ENCODE data around the gene CCDC47. TPM values are rescaled to one million over a fixed set of nuclear protein-coding genes. Genes with fewer than 3 reads are reported as not detected.

Gene CCDC47
- total RNA-seq, 1 experiment from 2014 or later: 79.4 TPM

DNA sequence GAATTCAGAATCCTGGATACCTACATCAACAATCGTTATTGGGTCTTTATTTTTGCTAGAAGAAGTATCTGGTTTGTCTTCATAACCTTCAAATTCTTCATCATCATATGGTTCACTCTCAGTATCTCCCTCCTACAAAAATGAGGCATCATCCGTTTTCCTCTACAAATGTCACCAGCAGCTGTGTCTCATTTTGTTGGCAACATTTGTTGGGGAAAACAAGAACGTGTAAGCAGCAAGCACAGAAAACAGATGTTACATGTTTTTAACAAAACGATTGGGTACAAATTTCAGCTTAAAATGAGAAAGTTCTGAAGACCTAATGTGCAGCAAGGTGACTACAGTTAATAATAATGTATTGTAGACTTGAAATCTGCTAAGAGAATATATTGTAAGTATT is 8.7 kb downstream of the CCDC47 start:
- Mint-ChIP-seq H3K27me3 (ENCODE audit: low read depth) (no peaks in the 10 kb centered on the region), H3K27ac (no peak overlapping the region)

More for the DNA sequence above, 8.7 kb downstream of the CCDC47 start:
- H3K4me2 ChIP-seq (ENCODE audit: insufficient read depth, insufficient read length, low read length): no peak overlapping the region
- H3T11ph ChIP-seq (ENCODE audit: low read length): no peak overlapping the region
- H4K20me1 ChIP-seq (ENCODE audit: control insufficient read depth, insufficient read depth, insufficient read length): no peaks in the 10 kb centered on the region
- no peak overlapping the region for H2BK120ac ChIP-seq (ENCODE audit: low read depth, low read length, poor library complexity, severe bottlenecking)
- H4K8ac ChIP-seq (replicated peaks; ENCODE audit: insufficient read length, low read depth, low read length): no peak overlapping the region
- Mint-ChIP-seq H3K9me3 (no peaks in the 10 kb centered on the region), H3K36me3 (ENCODE audit: insufficient read depth in 1 of 3, low read depth in 3 of 3) (peaks cover 36 to 59% (median 51%) of the 10 kb centered on the region in 3 experiments; a peak in 6 of 7 replicates), H3K4me1 (peaks cover 4 to 7% of the 10 kb centered on the region in 2 experiments; a peak in 3 of 4 replicates), H3K4me3 (no peak overlapping the region)
- no CpG with 5 or more reads among the region's 4 CpGs for whole genome bisulfite sequencing (ENCODE audit: extremely low coverage, insufficient read length, low lambda C conversion rate)
- DNase-seq: no peak
- no peak overlapping the region for H3K27ac ChIP-seq (ENCODE audit: insufficient read length, low read depth, low read length)
- no peak overlapping the region for H3K56ac ChIP-seq (ENCODE audit: insufficient read length, low read depth, low read length)
- TF ChIP-seq, protein P1, sequence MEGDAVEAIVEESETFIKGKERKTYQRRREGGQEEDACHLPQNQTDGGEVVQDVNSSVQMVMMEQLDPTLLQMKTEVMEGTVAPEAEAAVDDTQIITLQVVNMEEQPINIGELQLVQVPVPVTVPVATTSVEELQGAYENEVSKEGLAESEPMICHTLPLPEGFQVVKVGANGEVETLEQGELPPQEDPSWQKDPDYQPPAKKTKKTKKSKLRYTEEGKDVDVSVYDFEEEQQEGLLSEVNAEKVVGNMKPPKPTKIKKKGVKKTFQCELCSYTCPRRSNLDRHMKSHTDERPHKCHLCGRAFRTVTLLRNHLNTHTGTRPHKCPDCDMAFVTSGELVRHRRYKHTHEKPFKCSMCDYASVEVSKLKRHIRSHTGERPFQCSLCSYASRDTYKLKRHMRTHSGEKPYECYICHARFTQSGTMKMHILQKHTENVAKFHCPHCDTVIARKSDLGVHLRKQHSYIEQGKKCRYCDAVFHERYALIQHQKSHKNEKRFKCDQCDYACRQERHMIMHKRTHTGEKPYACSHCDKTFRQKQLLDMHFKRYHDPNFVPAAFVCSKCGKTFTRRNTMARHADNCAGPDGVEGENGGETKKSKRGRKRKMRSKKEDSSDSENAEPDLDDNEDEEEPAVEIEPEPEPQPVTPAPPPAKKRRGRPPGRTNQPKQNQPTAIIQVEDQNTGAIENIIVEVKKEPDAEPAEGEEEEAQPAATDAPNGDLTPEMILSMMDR (conservative IDR thresholded peaks at IDR 0.05): no peak
- H4K91ac ChIP-seq (ENCODE audit: insufficient read length, low read depth, low read length): no peak overlapping the region
- no peak overlapping the region for H3K18ac ChIP-seq (ENCODE audit: insufficient read length, low read depth, low read length)
- no peaks in the 10 kb centered on the region for H3K27me3 ChIP-seq (ENCODE audit: insufficient read depth, low read length)
- no peak overlapping the region for H3K14ac ChIP-seq (ENCODE audit: insufficient read depth, low read length)
- peaks cover 3% of the 10 kb centered on the region for H3K79me1 ChIP-seq (ENCODE audit: insufficient read depth, low read depth, low read length, poor library complexity, severe bottlenecking)
- no peak overlapping the region for H3K9ac ChIP-seq (ENCODE audit: extremely low read depth, insufficient read length, low read length)
- H2BK5ac ChIP-seq (ENCODE audit: insufficient read length, low read length): no peak overlapping the region
- no peak overlapping the region for H3K4ac ChIP-seq (ENCODE audit: low read depth, low read length)
- no peak overlapping the region for H2BK12ac ChIP-seq (ENCODE audit: insufficient read length, low read depth, low read length)
- H2AK5ac ChIP-seq (ENCODE audit: insufficient read length, low read length): no peak overlapping the region
- no peaks in the 10 kb centered on the region for H3K4me1 ChIP-seq (ENCODE audit: insufficient read depth, low read length)
- H2BK15ac ChIP-seq (ENCODE audit: low read depth, low read length): no peak overlapping the region
- H2AFZ ChIP-seq (ENCODE audit: low read length): no peak overlapping the region
- H2BK20ac ChIP-seq (ENCODE audit: low read depth, low read length, poor library complexity, severe bottlenecking): no peak overlapping the region
- H3K23me2 ChIP-seq (ENCODE audit: insufficient read length, low read depth, low read length, poor library complexity, severe bottlenecking): no peaks in the 10 kb centered on the region
- H4K5ac ChIP-seq (ENCODE audit: insufficient read length, low read depth, low read length): no peak overlapping the region
- H3K9me3 ChIP-seq (ENCODE audit: control insufficient read depth, low read depth, low read length): no peaks in the 10 kb centered on the region
- H3K23ac ChIP-seq (ENCODE audit: insufficient read length, low read depth, low read length): no peak overlapping the region
- peaks cover 18% of the 10 kb centered on the region; the same call in 1 of the 2 replicates for H3K79me2 ChIP-seq (ENCODE audit: insufficient read depth, low read length)
